Bronchial epithelial cell (primary cell): ENCODE results near the gene GRK5. TPM values are rescaled to one million over a fixed set of nuclear protein-coding genes. Genes with fewer than 3 reads are reported as not detected.

Experiments used
- DNase-seq: peaks from one replicate; pipeline ENCODE4 v3.0.0-alpha.2; 2010; ENCODE audit warnings: low read depth
- FAIRE-seq: peaks from 2 replicates; lab custom pipeline; 2011; peaks lifted over from hg19 to GRCh38; lab: Jason Lieb, UNC
- H3K27me3 ChIP-seq: 2 replicates; pipeline ENCODE4 v1.5.1; 2011; ENCODE audit warnings: low read length; ENCODE audit not compliant: control insufficient read depth, insufficient read depth
- H3K36me3 ChIP-seq: 2 replicates; pipeline ENCODE4 v1.5.1; 2011; ENCODE audit warnings: low read length; ENCODE audit not compliant: control insufficient read depth, insufficient read depth
- H3K4me3 ChIP-seq: 2 replicates; pipeline ENCODE4 v1.5.1; 2011; ENCODE audit warnings: mild to moderate bottlenecking, low read depth, low read length, control low read depth
- total RNA-seq: library from RNA; depleted of rRNA; stranded (reverse); fragments of >200 nt; gene quantifications from 2 replicates; pipeline ENCODE4 v1.2.1, GENCODE V29; 2014
- TF ChIP-seq, protein P1 (sequence below): IDR thresholded peaks from 2 replicates; pipeline ENCODE4 v1.5.1; 2011; ENCODE audit warnings: mild to moderate bottlenecking, moderate library complexity, low read length, control low read depth, inconsistent platforms; ENCODE audit not compliant: insufficient read depth, severe bottlenecking

Gene GRK5
- total RNA-seq, 1 donor from 2014 or later, result 2.4 TPM

DNA sequence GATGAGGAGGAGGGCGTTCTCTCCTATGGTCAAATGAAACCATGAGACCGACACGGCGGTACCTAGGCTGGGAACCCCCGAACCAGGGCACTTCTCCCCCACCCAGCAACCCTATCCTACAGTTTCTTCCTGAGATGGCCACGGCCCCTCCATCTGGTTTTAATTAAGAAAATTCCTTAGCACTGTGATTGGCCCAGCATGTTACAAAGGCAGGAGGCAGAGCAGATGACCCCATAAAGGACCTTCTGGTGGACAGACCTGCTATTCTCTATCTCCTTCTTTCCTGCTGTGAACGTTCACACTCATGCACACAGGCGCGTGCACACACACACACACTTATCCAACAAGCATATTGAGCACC lies 205.7 kb downstream of the GRK5 start:
- Histone ChIP-seq H3K27me3 (no peaks in the 10 kb centered on the region), H3K36me3 (no peaks in the 10 kb centered on the region), H3K4me3 (no peak overlapping the region)
- FAIRE-seq (peak; percentile 85), DNase-seq (no peak)
- TF ChIP-seq, protein P1, sequence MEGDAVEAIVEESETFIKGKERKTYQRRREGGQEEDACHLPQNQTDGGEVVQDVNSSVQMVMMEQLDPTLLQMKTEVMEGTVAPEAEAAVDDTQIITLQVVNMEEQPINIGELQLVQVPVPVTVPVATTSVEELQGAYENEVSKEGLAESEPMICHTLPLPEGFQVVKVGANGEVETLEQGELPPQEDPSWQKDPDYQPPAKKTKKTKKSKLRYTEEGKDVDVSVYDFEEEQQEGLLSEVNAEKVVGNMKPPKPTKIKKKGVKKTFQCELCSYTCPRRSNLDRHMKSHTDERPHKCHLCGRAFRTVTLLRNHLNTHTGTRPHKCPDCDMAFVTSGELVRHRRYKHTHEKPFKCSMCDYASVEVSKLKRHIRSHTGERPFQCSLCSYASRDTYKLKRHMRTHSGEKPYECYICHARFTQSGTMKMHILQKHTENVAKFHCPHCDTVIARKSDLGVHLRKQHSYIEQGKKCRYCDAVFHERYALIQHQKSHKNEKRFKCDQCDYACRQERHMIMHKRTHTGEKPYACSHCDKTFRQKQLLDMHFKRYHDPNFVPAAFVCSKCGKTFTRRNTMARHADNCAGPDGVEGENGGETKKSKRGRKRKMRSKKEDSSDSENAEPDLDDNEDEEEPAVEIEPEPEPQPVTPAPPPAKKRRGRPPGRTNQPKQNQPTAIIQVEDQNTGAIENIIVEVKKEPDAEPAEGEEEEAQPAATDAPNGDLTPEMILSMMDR, result no peak

DNA sequence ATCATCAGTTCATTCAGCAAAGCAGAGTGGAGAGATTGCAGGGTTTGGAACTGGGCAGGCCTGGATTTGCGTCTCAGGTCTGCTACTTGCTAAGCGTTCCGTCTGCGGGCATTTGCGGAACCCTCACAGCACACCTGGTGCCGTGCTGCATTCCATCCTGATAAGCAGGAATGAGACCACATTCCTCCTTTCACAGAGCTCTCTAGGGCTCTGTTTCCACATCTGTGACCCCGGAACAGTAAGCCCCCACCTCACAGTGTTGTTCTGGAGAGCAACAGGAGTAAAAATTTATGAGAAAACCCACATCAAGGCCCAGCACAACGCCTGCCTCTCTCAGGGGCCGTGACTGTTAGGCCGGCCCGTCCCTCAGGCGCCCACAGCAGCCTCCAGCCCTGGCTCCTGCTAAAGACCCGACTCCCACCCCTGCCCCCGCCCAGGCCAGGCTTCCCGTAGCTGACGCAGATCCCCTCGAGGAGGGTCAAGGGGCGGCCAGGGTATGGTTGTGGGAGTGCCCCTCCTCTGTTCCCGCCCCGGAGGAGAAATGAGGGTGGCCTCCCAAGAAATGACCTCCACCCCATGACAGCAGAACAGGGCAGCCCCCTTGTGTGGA lies 206.2 kb downstream of the GRK5 start:
- Histone ChIP-seq H3K4me3 (no peak overlapping the region), H3K27me3 (no peaks in the 10 kb centered on the region), H3K36me3 (no peaks in the 10 kb centered on the region)
- TF ChIP-seq, protein P1, result no peak
- DNase-seq, result peak; percentile 12
- no peak for FAIRE-seq

DNA sequence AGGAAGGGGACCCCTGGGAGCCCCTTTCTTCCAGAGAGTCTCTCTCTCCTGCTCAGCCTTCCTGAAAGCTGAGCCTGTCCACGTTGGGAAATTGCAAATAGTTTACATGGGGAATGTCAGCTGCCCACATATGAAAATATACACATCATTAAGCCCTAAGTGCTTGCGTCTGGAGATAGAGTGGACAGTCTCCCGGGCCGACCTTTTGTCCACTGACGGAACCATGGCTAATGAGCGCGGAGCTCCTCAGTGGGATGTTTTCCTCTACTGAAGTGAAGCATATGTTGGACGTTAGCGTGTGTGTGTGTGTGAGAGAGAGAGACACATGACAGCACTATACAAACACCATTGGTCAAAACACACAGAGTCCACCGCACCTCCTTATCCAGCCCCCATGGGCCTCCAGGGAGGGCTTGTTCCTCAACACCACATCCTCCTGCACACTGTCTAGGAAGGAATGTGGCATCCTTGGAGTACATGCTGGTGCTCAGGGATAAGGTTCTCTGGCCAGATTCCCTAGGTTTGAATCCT lies 206.8 kb downstream of the GRK5 start:
- H3K27me3 ChIP-seq, result no peaks in the 10 kb centered on the region
- H3K36me3 ChIP-seq, result no peaks in the 10 kb centered on the region
- TF ChIP-seq, protein P1, result no peak
- H3K4me3 ChIP-seq, result no peak overlapping the region
- DNase-seq (no peak), FAIRE-seq (no peak)

DNA sequence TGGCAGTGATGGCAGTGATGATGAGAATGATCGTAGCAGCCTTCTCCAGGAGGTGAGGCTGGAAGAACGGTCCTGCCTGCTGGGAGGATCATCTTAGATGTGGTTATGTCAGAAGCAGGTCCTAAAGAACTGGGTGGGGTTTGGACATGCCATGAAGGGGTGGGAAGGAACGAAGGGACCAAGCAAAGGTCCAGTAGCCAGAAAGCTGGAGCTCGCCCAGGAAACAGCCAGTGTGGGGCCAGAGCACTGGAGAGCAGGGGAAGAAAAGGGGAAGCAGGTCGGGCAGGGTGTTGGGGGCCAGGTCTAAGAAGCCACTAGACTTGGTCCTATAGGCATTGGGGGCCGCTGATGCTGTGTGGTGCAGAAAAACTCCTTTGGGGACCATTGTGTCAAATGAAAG lies 207.8 kb downstream of the GRK5 start:
- Histone ChIP-seq H3K36me3 (no peaks in the 10 kb centered on the region), H3K4me3 (no peak overlapping the region), H3K27me3 (no peaks in the 10 kb centered on the region)
- DNase-seq (no peak), FAIRE-seq (no peak)
- TF ChIP-seq, protein P1, result no peak

DNA sequence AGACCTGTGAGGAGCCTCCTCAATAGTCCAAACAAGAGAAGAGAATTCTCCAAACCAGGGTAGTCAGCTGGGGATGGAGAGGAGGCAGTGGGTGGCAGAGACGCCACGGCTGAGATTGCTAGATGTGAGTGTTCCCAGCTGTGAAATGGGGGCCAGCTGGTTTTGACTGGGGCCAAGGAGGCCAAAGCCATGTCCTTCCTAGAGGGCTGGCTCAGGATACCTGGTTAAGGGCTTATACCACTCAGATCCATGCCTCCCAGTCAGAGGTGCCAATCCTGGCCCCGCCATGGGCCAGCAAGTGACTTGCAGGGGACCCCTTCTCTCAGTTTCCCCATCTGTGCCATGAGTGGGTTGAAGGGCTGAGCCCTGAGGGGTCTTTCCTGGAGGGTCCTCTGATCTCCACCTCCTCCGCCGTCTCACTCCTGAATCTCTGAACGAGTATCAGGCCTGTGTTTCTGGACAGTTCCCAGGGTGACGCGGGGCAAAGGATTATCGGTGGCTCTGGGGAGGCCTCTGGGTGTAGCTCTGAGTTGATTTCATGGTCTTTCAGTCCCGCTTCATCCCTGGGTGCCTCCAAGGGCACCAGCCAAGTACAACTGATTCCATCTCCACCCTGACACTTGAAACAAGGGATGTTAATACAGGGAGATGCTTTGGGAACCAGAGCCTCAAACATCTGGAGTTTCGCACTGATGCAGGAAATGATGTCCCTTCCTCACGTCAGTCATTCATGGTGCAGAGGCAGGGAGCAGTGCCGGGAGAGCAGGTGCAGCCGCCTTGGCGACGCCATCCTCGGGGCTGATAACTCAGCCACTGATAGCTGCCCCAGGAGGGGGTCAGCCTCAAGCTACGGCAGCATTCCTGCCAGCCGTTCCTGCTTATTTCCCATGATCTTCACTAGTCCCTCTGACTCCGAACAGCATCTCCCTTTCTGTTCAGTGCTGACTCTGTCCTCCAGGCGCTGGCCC lies 208.4 kb downstream of the GRK5 start:
- TF ChIP-seq, protein P1, result no peak
- H3K27me3 ChIP-seq, result no peaks in the 10 kb centered on the region
- H3K4me3 ChIP-seq, result no peak overlapping the region
- no peak for DNase-seq
- no peaks in the 10 kb centered on the region for H3K36me3 ChIP-seq
- FAIRE-seq, result no peak
